ENCODE results near the gene SND1. TPM values are rescaled to one million over a fixed set of nuclear protein-coding genes. Genes with fewer than 3 reads are reported as not detected.

The SND1 gene
- total RNA-seq, 2 donors from 2014 or later = 131 to 135 TPM

GRCh38 chr7:128076196-128076795 lies 424.3 kb downstream of the SND1 start:
- no peak for DNase-seq (ENCODE audit: low spot score)
- intact Hi-C loops (cut with DNase I) = no loop called here

- intact Hi-C loops (cut with DNase I) = no loop called here
- DNase-seq (ENCODE audit: low spot score) = peak; percentile 87
Measured at GRCh38 chr7:128076796-128077271, 424.8 kb downstream of the SND1 start.

GRCh38 chr7:128078309-128078708 lies 426.3 kb downstream of the SND1 start:
- intact Hi-C loops (cut with DNase I) = no loop called here
- DNase-seq (ENCODE audit: low spot score) = no peak

GRCh38 chr7:128080169-128080568 lies 428.2 kb downstream of the SND1 start:
- intact Hi-C loops (cut with DNase I) = no loop called here
- no peak for DNase-seq (ENCODE audit: low spot score)

GRCh38 chr7:128081351-128081750 lies 429.4 kb downstream of the SND1 start:
- no peak for DNase-seq (ENCODE audit: low spot score)
- intact Hi-C loops (cut with DNase I) = no loop called here

GRCh38 chr7:128081808-128082207 lies 429.8 kb downstream of the SND1 start:
- intact Hi-C loops (cut with DNase I) = no loop called here
- no peak for DNase-seq (ENCODE audit: low spot score)

GRCh38 chr7:128082431-128082830 lies 430.4 kb downstream of the SND1 start:
- no peak for DNase-seq (ENCODE audit: low spot score)

GRCh38 chr7:128084896-128085608 lies 433.1 kb downstream of the SND1 start:
- intact Hi-C loops (cut with DNase I) = no loop called here

More at GRCh38 chr7:128082431-128082830, 430.4 kb downstream of the SND1 start:
- intact Hi-C loops (cut with DNase I) = no loop called here

GRCh38 chr7:128090492-128090891 lies 438.5 kb downstream of the SND1 start:
- intact Hi-C loops (cut with DNase I) = no loop called here
- no peak for DNase-seq (ENCODE audit: low spot score)

More at GRCh38 chr7:128084896-128085608, 433.1 kb downstream of the SND1 start:
- no peak for DNase-seq (ENCODE audit: low spot score)

GRCh38 chr7:128091106-128091505 lies 439.1 kb downstream of the SND1 start:
- no peak for DNase-seq (ENCODE audit: low spot score)
- intact Hi-C loops (cut with DNase I) = no loop called here

GRCh38 chr7:128092221-128092620 lies 440.2 kb downstream of the SND1 start:
- no peak for DNase-seq (ENCODE audit: low spot score)
- intact Hi-C loops (cut with DNase I) = no loop called here

GRCh38 chr7:128093614-128094570 lies 441.9 kb downstream of the SND1 start:
- intact Hi-C loops (cut with DNase I) = no loop called here
- no peak for DNase-seq (ENCODE audit: low spot score)

GRCh38 chr7:128094686-128095085 lies 442.7 kb downstream of the SND1 start:
- DNase-seq (ENCODE audit: low spot score) = no peak
- intact Hi-C loops (cut with DNase I) = no loop called here

- DNase-seq (ENCODE audit: low spot score) = no peak
- intact Hi-C loops (cut with DNase I) = no loop called here
Measured at GRCh38 chr7:128097211-128097731, 445.3 kb downstream of the SND1 start.

GRCh38 chr7:128098629-128099028 lies 446.6 kb downstream of the SND1 start:
- intact Hi-C loops (cut with DNase I) = no loop called here
- no peak for DNase-seq (ENCODE audit: low spot score)

- DNase-seq (ENCODE audit: low spot score) = no peak
- intact Hi-C loops (cut with DNase I) = no loop called here
Measured at GRCh38 chr7:128099204-128099671, 447.2 kb downstream of the SND1 start.

GRCh38 chr7:128100225-128100948 lies 448.4 kb downstream of the SND1 start:
- no peak for DNase-seq (ENCODE audit: low spot score)
- intact Hi-C loops (cut with DNase I) = no loop called here

- DNase-seq (ENCODE audit: low spot score) = no peak
- intact Hi-C loops (cut with DNase I) = no loop called here
Measured at GRCh38 chr7:128100949-128101713, 449.1 kb downstream of the SND1 start.

Data from posterior vena cava (tissue), 2 donors.